ENCODE results near the gene ADAM10.
A peak's percentile ranks its signal among the peaks of the same experiment; 100 is the strongest.

The ADAM10 gene

DNA sequence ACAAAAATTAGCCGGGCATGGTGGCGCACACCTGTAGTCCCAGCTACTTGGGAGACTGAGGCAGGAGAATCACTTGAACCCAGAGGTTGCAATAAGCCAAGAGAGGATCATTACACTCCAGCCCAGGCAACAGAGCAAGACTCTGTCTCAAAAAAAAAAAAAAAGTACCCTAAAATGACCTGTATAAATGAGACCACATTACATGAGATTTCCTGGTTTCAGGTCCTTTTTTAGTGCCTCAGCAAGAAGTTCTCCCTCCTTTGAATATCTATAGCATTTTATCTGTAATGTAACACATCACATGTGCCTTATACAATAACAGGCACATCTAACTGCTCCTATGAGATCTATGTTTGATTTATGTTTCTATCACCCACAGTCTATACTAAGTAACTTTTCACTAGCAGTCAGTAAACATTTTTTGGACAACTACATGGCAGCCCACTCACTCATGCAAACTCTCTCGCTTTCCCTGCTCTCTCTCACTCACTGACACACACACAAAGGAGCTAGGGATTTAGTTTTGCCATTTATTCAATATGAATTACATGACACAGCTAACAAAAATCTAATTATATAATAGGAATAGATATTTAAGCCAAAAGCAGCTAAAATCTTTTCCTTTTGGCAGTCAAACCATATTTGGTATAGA, 34.1 kb downstream of the ADAM10 start:
- H3K4me3 ChIP-seq (IDR thresholded peaks at IDR 0.05; ENCODE audit: insufficient read depth, low read depth, low read length), result no peak overlapping the region
- peaks cover 38% of the 10 kb centered on the region; the same call in 1 of the 2 replicates for H3K79me2 ChIP-seq (ENCODE audit: insufficient read depth, low read depth)
- H3K4me1 ChIP-seq (ENCODE audit: low read depth, poor library complexity, severe bottlenecking), result peaks cover 15% of the 10 kb centered on the region
- H3K9ac ChIP-seq, result no peak overlapping the region
- TF ChIP-seq CTCF (conservative IDR thresholded peaks at IDR 0.05; ENCODE audit: low read depth, low read length), result no peak
- H3K27ac ChIP-seq, result no peak overlapping the region
- no peak overlapping the region for H2AFZ ChIP-seq (ENCODE audit: low read depth)
- H3K36me3 ChIP-seq (ENCODE audit: insufficient read depth), result no peaks in the 10 kb centered on the region
- H4K20me1 ChIP-seq (ENCODE audit: insufficient read depth), result no peaks in the 10 kb centered on the region
- 0 out of 2 replicates have a peak overlapping the region, but pooled peaks have one; percentile 41 for H3K4me2 ChIP-seq
- H3K27me3 ChIP-seq (ENCODE audit: insufficient read depth, low read depth), result no peaks in the 10 kb centered on the region

GRCh38 chr15:58710701-58711100, 38.8 kb downstream of the ADAM10 start:
- H3K27me3 ChIP-seq (ENCODE audit: insufficient read depth, low read depth), result no peaks in the 10 kb centered on the region
- peaks cover 8% of the 10 kb centered on the region for H3K4me1 ChIP-seq (ENCODE audit: low read depth, poor library complexity, severe bottlenecking)
- no peak overlapping the region for H3K4me3 ChIP-seq (IDR thresholded peaks at IDR 0.05; ENCODE audit: insufficient read depth, low read depth, low read length)
- H3K79me2 ChIP-seq (ENCODE audit: insufficient read depth, low read depth), result peaks cover 34% of the 10 kb centered on the region; the same call in 1 of the 2 replicates
- no peaks in the 10 kb centered on the region for H3K36me3 ChIP-seq (ENCODE audit: insufficient read depth)
- H3K9ac ChIP-seq, result no peak overlapping the region
- no peak overlapping the region for H3K27ac ChIP-seq
- TF ChIP-seq CTCF (conservative IDR thresholded peaks at IDR 0.05; ENCODE audit: low read depth, low read length), result no peak
- H3K4me2 ChIP-seq, result no peak overlapping the region
- no peak overlapping the region for H2AFZ ChIP-seq (ENCODE audit: low read depth)
- H4K20me1 ChIP-seq (ENCODE audit: insufficient read depth), result no peaks in the 10 kb centered on the region

GRCh38 chr15:58707397-58707796, 42.1 kb downstream of the ADAM10 start:
- Histone ChIP-seq H3K36me3 (ENCODE audit: insufficient read depth) (no peaks in the 10 kb centered on the region), H3K4me1 (ENCODE audit: low read depth, poor library complexity, severe bottlenecking) (no peaks in the 10 kb centered on the region), H3K27ac (no peak overlapping the region), H3K9ac (no peak overlapping the region), H3K27me3 (ENCODE audit: insufficient read depth, low read depth) (no peaks in the 10 kb centered on the region), H4K20me1 (ENCODE audit: insufficient read depth) (no peaks in the 10 kb centered on the region), H3K79me2 (ENCODE audit: insufficient read depth, low read depth) (peaks cover 30% of the 10 kb centered on the region; the same call in 1 of the 2 replicates), H2AFZ (ENCODE audit: low read depth) (no peak overlapping the region), H3K4me2 (no peak overlapping the region), H3K4me3 (IDR thresholded peaks at IDR 0.05; ENCODE audit: insufficient read depth, low read depth, low read length) (no peak overlapping the region)
- TF ChIP-seq CTCF (conservative IDR thresholded peaks at IDR 0.05; ENCODE audit: low read depth, low read length), result no peak

DNA sequence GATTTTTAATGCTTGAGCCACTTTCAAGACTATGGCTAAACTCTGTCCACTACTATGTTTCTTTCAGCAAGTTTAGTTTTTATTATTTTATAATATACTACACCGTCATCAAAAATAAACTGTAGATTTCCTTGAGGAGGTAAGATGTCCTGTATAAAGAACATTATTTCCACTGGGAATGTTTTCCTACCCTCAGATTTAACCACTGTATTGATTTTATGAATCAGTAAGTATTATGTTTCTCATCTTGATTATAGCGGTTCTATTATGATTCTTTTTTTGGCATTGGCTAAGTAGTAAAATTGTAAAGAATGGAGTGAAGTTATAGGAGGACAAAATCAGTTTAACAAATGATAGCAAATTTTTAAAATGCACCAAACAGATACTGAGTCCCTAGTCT, 44.4 kb downstream of the ADAM10 start:
- Histone ChIP-seq H3K79me2 (ENCODE audit: insufficient read depth, low read depth) (peaks cover 37% of the 10 kb centered on the region), H3K4me1 (ENCODE audit: low read depth, poor library complexity, severe bottlenecking) (peaks cover 7% of the 10 kb centered on the region), H3K36me3 (ENCODE audit: insufficient read depth) (0 out of 2 replicates have a peak, but pooled peaks cover 3% of the 10 kb centered on the region), H4K20me1 (ENCODE audit: insufficient read depth) (no peaks in the 10 kb centered on the region), H3K4me2 (no peak overlapping the region), H3K27ac (no peak overlapping the region), H3K9ac (no peak overlapping the region), H3K27me3 (ENCODE audit: insufficient read depth, low read depth) (no peaks in the 10 kb centered on the region), H3K4me3 (IDR thresholded peaks at IDR 0.05; ENCODE audit: insufficient read depth, low read depth, low read length) (no peak overlapping the region), H2AFZ (ENCODE audit: low read depth) (no peak overlapping the region)
- no peak for TF ChIP-seq CTCF (conservative IDR thresholded peaks at IDR 0.05; ENCODE audit: low read depth, low read length)

Data from KMS-11 (cell line).